ENCODE measurements around the gene HMGB1.

The HMGB1 gene

DNA sequence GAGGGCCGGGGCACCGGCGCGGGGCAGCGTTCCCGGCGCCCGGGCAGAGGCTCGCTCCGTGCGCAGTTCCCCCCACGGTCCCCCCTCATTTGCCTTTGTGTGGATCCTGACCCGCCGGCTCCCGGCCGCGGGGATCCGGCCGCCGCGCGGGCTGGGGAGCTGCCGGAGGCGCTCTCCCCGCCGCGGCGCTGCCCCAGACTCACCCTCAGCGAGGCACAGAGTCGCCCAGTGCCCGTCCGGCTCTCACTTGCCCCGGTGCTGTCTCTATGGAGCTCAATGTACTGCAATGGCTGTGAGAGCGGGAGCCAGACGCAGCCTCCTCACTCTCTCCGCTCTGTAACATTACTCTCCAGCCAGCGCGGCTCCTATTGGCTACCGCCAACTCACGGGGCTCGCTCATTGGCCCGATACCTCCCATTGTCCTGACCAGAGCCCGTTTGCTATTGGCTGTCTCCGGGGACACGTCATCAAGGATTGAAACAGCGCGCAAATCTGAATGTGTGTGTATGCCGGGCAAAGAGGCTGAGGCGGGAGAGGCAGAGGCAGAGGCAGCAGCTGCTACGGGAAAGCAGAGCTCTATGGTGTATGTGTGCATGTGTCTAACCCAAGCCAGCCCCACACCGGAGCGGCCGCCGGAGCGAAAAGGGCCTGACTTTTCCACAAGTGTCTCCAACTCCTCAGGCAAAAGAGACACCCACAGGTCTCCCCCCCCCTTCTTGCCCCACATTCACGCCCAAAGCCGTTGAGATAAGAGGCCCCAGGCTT, at the start of gene HMGB1:
Gene HMGB1 (minus strand): TSS at position 344 of the 765 bp plus-strand sequence. CDS start 2,256 bp downstream, outside the sequence.
- DNase-seq, result peak; percentile 94 to 99 (median 95)

DNA sequence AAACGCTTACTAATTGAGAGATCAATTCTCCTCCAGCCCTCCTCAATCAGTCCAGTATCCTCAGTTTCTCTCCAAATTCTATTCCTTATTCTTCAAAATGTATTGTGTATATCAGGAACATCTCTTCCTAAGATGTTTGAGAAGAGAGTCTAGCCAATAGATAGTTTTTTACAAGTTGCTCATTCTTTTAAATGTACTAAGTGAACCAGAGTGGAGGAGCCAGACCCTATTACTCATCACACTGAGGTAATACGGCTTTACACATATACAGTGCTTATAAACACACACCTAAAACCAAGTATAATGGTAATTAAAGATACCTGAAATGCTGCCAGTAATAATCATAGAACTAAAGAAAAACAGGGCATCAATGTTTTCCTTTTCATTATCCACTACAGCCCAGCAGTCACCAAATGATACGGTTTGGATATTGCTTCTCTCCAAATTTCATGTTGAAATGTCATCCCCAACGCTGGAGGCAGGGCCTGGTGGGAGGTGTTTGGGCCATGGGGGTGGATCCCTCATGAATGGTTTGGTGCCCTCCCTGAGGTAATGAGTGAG, 45.2 kb upstream of the HMGB1 start:
- no peak for DNase-seq

DNA sequence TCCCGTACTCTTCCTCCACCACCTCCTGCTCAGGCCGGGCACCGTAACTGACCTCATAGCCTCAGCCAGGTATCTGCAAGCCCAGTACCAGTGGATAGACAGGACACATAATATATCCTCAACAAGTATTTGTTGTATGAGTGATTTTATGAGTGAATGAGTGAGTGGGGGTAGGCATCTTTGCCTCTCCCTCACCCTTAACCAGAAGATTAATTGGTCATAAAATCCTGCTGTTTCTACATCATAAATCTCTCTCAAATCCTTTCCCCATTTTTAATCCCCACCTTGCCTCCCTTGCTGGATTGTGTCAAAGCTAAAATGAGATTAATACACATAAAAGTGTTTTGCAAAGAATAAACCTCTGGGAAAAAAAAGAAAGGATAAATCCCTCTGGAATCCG, 44.4 kb upstream of the HMGB1 start:
- no peak for DNase-seq

DNA sequence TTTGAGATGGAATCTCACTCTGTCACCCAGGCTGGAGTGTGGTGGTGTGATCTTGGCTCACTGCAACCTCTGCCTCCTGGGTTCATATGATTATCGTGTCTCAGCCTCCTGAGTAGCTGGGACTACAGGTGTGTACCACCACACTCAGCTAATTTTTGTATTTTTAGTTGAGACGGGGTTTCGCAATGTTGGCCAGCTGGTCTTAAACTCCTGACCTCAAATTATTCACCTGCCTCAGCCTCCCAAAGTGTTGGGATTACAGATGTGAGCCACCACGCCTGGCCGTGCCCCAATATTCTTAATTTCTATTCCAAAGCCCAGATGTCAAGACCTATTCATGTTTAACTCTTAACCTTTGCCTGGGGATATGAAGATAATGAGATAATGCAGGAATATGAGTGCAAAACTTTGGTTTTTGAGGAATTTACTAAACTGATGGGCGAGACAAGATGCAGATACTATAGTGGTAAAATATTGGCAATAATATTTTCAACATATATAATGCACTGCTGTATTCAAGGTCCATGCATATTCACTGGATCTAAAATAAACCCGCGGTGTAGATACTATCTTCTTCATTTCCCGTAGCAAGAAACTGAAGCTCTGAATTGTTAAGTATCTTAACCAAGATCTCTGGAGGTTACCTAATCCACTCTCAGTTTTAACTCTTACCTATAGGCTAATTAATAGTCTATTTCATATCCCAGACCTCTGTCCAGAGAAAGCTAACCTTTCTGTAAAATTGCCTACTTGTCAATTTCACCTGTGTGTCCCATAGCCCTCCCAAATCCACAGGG, 43.7 kb upstream of the HMGB1 start:
- DNase-seq, result no peak

- DNase-seq, result no peak
Measured at GRCh38 chr13:30504081-30504480, 38.3 kb upstream of the HMGB1 start.

DNA sequence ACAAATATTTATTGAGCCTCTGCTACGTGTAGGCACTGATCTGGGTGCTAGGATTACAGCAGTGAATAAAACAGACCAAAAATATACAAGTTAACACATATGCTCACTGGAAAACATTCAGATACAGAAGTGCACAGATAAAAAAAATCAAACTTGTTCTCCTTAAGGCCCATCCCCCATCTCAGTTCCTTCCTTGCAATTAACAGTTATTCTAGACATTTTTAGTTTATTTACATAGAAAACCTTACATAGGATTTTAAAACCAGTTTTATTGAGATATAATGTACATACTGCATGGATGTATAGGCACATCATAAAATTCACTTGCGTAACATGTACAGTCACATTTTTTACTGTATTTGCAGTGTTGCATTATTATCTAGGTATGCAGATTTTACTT, 36.5 kb upstream of the HMGB1 start:
- DNase-seq, result no peak

DNA sequence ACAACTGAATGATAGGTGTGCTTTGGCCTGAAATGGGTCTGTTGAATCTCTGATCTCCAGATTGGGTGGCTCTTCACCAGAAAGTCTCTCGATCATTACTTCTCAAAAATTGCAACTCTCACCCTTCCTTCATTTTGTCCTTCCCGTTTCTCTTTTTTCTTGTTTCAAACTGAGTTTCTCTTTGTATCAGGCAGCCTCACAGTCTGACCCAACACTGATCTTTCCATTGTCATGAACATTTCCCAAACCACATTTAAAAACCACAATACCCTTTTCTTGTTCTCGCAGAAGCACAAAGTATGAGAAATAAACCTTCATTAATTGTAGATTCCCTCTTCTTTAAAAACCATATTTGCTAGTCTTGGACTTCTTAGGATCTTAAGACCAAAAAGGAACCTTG, 33.6 kb upstream of the HMGB1 start:
- no peak for DNase-seq

- DNase-seq, result no peak
Measured at GRCh38 chr13:30496147-30496546, 30.4 kb upstream of the HMGB1 start.

DNA sequence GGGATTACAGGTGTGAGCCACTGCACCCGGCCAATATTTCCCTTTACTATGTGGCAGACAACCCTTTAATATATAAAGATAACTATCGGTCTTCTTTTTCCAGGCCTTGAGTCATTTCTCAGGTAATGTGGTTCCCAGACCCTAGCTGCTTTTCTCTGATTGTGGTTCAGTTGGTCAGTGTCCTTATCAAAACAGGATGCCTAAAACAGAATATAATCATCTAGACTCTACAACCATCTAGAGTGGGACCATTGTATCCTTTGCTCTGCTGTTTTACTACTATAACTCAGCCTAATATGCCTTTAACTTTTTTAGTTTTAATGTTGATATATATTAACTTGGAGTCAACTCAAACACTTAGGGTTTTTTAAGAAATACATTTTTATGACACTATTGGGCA, 30.0 kb upstream of the HMGB1 start:
- no peak for DNase-seq

DNA sequence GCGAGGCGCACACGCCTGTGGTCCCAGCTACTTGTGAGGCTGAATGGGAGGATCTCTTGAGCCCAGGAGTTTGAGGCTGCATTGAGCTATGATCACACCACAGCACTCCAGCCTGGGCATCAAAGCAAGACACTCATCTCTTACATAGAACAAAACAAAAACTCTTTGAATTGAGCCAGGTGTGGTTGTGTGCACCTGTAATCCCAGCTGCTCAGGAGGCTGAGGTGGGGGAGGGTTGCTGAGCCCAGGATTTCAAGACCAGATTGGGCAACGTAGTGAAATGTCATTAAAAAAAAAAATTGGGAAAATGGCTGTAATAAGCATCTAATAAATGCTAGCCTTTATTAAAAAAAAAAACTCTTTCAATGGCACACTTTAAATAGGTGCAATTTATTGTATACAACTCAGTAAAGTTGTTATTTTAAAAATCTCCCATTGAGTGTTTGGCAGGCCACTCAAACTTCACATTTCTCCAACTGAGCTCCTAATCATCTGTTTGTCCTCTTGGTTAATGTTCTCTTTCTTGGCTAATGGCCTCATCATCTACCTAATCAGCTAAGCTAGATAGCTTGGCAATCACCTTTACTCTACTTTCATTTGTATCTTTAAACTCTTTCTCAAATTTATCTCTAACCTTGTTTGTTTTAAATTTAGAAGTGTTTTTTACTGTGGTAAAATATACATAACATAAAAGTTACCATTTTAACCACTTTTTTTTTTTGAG, 28.1 kb upstream of the HMGB1 start:
- DNase-seq, result peak in 1 of 3 experiments; percentile 27

- no peak for DNase-seq
Measured at GRCh38 chr13:30487075-30487470, 21.3 kb upstream of the HMGB1 start.

- no peak for DNase-seq
Measured at GRCh38 chr13:30486230-30487074, 20.7 kb upstream of the HMGB1 start.

- no peak for DNase-seq
Measured at GRCh38 chr13:30481241-30481760, 15.6 kb upstream of the HMGB1 start.

DNA sequence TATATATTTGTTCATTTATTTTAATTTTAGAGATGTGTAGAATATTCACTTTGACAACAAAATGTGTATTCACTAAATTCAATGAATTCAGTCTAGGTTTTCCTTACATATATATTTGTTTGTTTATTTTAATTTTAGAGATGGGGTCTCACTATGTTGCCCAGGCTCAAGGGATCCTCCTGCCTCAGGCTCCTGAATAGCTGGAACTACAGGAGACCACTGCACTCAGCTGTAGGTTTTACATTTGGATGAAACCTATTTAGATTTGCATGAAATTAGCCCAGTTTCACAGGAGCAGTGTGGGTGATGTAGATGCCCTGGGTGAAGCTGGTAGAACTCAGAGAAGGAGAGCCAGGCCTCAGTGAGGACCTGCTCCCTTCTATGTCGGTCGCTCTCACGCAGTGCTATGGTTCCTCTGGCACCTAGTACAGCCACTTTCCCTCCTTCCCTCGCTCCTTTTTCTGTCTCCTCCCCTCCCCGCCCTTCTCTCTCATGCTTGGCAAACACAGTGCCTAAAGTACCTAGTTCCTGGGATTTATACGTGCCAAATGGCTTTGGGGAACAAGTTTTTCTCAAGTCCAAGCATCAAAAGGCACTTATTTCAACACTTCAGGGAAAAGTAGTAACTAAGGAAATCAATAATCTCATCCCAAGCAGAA, 14.7 kb upstream of the HMGB1 start:
- DNase-seq, result no peak

- no peak for DNase-seq
Measured at GRCh38 chr13:30479883-30480219, 14.1 kb upstream of the HMGB1 start.

- DNase-seq, result no peak
Measured at GRCh38 chr13:30479154-30479882, 13.6 kb upstream of the HMGB1 start.

- no peak for DNase-seq
Measured at GRCh38 chr13:30477346-30478195, 11.8 kb upstream of the HMGB1 start.

- no peak for DNase-seq
Measured at GRCh38 chr13:30473675-30474074, 7.9 kb upstream of the HMGB1 start.

GRCh38 chr13:30466841-30467252, 1.1 kb upstream of the HMGB1 start:
- peak; percentile 11 to 56 (median 16) for DNase-seq

DNA sequence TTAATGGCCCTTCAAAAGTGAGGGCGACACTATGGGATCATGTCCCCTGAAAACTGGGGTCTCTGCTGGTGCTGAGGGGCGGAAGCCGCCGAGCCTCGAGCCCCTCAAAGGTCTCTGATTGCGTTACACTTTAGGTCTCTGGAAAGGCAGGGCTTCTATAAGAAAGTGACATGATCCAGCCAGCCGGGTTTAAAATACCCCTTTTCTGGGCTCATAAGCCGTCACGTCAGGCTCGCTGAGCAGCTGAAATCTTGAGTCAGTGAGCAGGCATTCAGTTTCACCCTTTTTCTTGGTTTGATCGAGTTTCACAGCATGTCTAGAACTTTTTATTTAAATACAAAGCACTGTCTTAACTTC, 600 bp upstream of the HMGB1 start:
- DNase-seq, result no peak
